ENCODE measurements around the gene TSKU.

DNA sequence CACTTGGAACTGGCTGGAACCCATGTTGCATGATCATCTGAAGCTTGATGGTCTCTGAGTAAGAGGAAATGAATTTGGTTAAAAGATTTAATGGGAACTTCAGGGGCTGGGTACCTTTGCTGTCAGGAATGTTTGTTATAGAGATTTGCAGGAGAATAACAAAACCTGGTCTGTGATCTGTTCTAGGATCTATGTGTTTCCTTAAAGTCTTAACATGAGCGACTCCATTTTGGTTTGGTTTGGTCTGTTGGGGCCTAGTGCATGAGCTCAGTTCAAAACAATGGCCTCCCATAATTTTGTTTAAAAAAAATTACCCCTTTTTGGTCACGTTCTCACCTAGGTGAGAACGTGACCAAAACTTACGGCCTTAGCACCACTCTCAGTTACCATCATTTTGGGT is 28.1 kb downstream of the TSKU start:
- no peak for TF ChIP-seq POLR2AphosphoS5 (IDR thresholded peaks at IDR 0.05)
- no peak for TF ChIP-seq CTCF (IDR thresholded peaks at IDR 0.05)
- TF ChIP-seq POLR2A (IDR thresholded peaks at IDR 0.05) = no peak

Data from transverse colon (tissue), 4 donors.